ENCODE results near the gene HOXB5. TPM values are rescaled to one million over a fixed set of nuclear protein-coding genes. Genes with fewer than 3 reads are reported as not detected.

Gene HOXB5
- total RNA-seq, 2 donors from 2014 or later, result not detected

DNA sequence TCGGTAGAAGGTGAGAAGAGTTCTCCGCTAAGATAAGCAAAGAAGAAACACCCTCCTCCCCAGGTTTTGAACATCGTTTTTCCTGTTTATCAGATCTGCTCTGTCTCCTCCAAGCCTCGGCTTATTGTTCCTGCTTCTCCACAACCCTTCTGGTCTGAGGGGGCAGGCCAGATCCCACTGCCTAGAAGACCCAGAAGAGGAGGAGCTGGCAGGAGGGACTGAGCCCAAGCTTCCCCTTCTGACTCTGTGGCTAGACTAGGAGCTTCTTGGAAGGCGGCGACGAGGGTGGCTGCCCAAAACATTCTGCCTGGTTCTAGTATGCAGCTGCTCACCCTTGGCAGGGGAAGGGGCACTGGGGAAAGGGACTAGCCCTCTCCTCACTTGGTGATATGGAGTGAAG lies 5.2 kb upstream of the HOXB5 start:
- H3K36me3 Mint-ChIP-seq (ENCODE audit: low read depth), result peaks cover 9% of the 10 kb centered on the region
- H3K27ac Mint-ChIP-seq, result no peak overlapping the region
- peak overlapping the region; percentile 89 for H3K4me3 Mint-ChIP-seq
- no peaks in the 10 kb centered on the region for H3K9me3 ChIP-seq (ENCODE audit: control insufficient read depth, low read length, poor library complexity, severe bottlenecking)
- peaks cover 37% of the 10 kb centered on the region for H3K4me1 Mint-ChIP-seq
- peaks cover 99% of the 10 kb centered on the region for H3K27me3 Mint-ChIP-seq
- DNase-seq, result no peak
- no peak for ATAC-seq

GRCh38 chr17:48597778-48598631 lies 4.4 kb upstream of the HOXB5 start:
- DNase-seq (no peak), ATAC-seq (peak; percentile 45)
- Mint-ChIP-seq H3K4me3 (peak overlapping the region; percentile 89), H3K36me3 (ENCODE audit: low read depth) (peaks cover 9% of the 10 kb centered on the region), H3K4me1 (peaks cover 40% of the 10 kb centered on the region), H3K27ac (no peak overlapping the region), H3K27me3 (peaks cover 95% of the 10 kb centered on the region)
- no peaks in the 10 kb centered on the region for H3K9me3 ChIP-seq (ENCODE audit: control insufficient read depth, low read length, poor library complexity, severe bottlenecking)

GRCh38 chr17:48597528-48597777 lies 3.9 kb upstream of the HOXB5 start:
- no peak for DNase-seq
- H3K9me3 ChIP-seq (ENCODE audit: control insufficient read depth, low read length, poor library complexity, severe bottlenecking), result no peaks in the 10 kb centered on the region
- peak overlapping the region; percentile 89 for H3K4me3 Mint-ChIP-seq
- peaks cover 95% of the 10 kb centered on the region for H3K27me3 Mint-ChIP-seq
- peaks cover 9% of the 10 kb centered on the region for H3K36me3 Mint-ChIP-seq (ENCODE audit: low read depth)
- ATAC-seq, result no peak
- H3K4me1 Mint-ChIP-seq, result peaks cover 42% of the 10 kb centered on the region
- no peak overlapping the region for H3K27ac Mint-ChIP-seq

GRCh38 chr17:48596735-48597527 lies 3.4 kb upstream of the HOXB5 start:
- Mint-ChIP-seq H3K36me3 (ENCODE audit: low read depth) (peaks cover 9% of the 10 kb centered on the region), H3K27me3 (peaks cover 93% of the 10 kb centered on the region), H3K27ac (peak overlapping the region; percentile 71), H3K4me3 (peak overlapping the region; percentile 89), H3K4me1 (peaks cover 42% of the 10 kb centered on the region)
- no peaks in the 10 kb centered on the region for H3K9me3 ChIP-seq (ENCODE audit: control insufficient read depth, low read length, poor library complexity, severe bottlenecking)
- no peak for ATAC-seq
- DNase-seq, result no peak

GRCh38 chr17:48596000-48596734 lies 2.6 kb upstream of the HOXB5 start:
- peak; percentile 42 for ATAC-seq
- Mint-ChIP-seq H3K4me1 (peaks cover 42% of the 10 kb centered on the region), H3K36me3 (ENCODE audit: low read depth) (peaks cover 9% of the 10 kb centered on the region), H3K27me3 (peaks cover 93% of the 10 kb centered on the region), H3K27ac (peak overlapping the region; percentile 71), H3K4me3 (peak overlapping the region; percentile 89)
- no peaks in the 10 kb centered on the region for H3K9me3 ChIP-seq (ENCODE audit: control insufficient read depth, low read length, poor library complexity, severe bottlenecking)
- no peak for DNase-seq

- peak overlapping the region; percentile 70 for H3K4me3 Mint-ChIP-seq
- H3K27me3 Mint-ChIP-seq, result peaks cover 93% of the 10 kb centered on the region
- no peak for ATAC-seq
- H3K9me3 ChIP-seq (ENCODE audit: control insufficient read depth, low read length, poor library complexity, severe bottlenecking), result no peaks in the 10 kb centered on the region
- peaks cover 42% of the 10 kb centered on the region for H3K4me1 Mint-ChIP-seq
- no peak for DNase-seq
- H3K36me3 Mint-ChIP-seq (ENCODE audit: low read depth), result peaks cover 8% of the 10 kb centered on the region
- no peak overlapping the region for H3K27ac Mint-ChIP-seq
These were observed 1.9 kb upstream of the HOXB5 start for GRCh38 chr17:48595278-48595999.

- no peak for ATAC-seq
- Mint-ChIP-seq H3K36me3 (ENCODE audit: low read depth) (peaks cover 6% of the 10 kb centered on the region), H3K4me1 (peaks cover 42% of the 10 kb centered on the region), H3K27ac (no peak overlapping the region), H3K27me3 (peaks cover 93% of the 10 kb centered on the region), H3K4me3 (no peak overlapping the region)
- H3K9me3 ChIP-seq (ENCODE audit: control insufficient read depth, low read length, poor library complexity, severe bottlenecking), result no peaks in the 10 kb centered on the region
- DNase-seq, result no peak
These were observed 1.1 kb upstream of the HOXB5 start for GRCh38 chr17:48594538-48595277.

DNA sequence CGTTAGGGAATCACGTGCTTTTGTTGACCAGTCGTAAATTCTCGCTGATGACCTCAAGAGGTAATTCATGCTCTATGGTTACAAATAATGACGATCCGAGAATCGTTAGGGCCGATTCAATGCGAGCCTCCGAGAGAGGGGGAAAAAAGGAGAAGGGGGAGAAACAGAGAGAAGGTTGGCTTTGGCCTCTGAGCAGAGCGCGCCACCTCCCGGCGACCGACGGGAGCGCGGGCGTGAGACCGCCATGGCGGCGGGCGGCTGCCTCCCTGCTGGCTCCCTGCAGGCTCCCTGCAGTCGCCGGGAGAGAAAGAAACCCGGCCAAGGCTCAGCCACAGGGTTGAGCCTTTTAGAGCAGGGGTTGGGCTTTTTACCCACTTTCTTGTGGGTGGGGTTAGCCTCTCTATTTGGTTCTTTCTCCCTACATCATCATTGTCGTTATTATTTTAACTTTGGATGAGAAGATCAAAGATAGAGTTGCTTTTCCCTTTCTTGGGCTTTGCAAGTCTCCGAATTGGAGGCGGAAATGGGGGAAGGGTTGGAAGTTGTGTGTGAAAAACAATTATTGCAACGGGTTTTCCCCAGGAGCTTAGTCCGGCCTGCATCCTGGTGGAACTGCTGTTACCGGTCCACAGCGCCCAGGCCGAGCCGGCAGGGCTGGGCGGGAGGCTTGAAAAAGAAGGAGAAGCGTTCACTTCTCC lies 410 bp upstream of the HOXB5 start:
- peak; percentile 77 for ATAC-seq
- peaks cover 93% of the 10 kb centered on the region for H3K27me3 Mint-ChIP-seq

DNA sequence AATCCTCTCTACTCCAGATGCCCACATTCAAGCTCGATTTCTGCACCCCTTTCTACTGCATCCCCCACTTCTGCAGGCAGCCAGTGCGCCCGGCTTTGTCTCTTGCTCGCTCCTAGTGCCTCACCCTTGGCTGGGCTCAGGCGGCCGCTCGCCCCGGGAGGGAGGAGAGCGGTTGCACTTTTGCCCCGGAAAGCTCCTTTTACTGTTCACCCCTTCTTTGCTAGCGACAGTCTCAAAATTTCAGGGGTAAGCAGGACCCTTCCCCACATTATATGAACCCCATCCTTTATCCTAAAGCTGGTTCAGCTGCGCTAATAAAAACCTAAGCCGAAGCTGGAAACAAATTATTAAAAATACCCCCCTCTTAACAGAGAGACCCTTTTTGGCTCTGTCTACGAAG lies 1.0 kb downstream of the HOXB5 start:
- no peak for DNase-seq
- Mint-ChIP-seq H3K36me3 (ENCODE audit: low read depth) (peaks cover 5% of the 10 kb centered on the region), H3K4me1 (peaks cover 36% of the 10 kb centered on the region), H3K27ac (peak overlapping the region; percentile 49), H3K4me3 (peak overlapping the region; percentile 88), H3K27me3 (peaks cover 93% of the 10 kb centered on the region)
- H3K9me3 ChIP-seq (ENCODE audit: control insufficient read depth, low read length, poor library complexity, severe bottlenecking), result no peaks in the 10 kb centered on the region
- ATAC-seq, result peak; percentile 28

More for the DNA sequence above, 410 bp upstream of the HOXB5 start:
- peak overlapping the region; percentile 88 for H3K4me3 Mint-ChIP-seq
- H3K36me3 Mint-ChIP-seq (ENCODE audit: low read depth), result peaks cover 6% of the 10 kb centered on the region
- peak; percentile 74 to 85 (median 78) for DNase-seq
- no peak overlapping the region for H3K27ac Mint-ChIP-seq
- H3K9me3 ChIP-seq (ENCODE audit: control insufficient read depth, low read length, poor library complexity, severe bottlenecking), result no peaks in the 10 kb centered on the region
- H3K4me1 Mint-ChIP-seq, result peaks cover 42% of the 10 kb centered on the region

GRCh38 chr17:48592057-48592514 lies 1.5 kb downstream of the HOXB5 start:
- peaks cover 4% of the 10 kb centered on the region for H3K36me3 Mint-ChIP-seq (ENCODE audit: low read depth)

GRCh38 chr17:48591255-48592056 lies 2.1 kb downstream of the HOXB5 start:
- DNase-seq, result no peak
- no peak for ATAC-seq
- H3K4me3 Mint-ChIP-seq, result peak overlapping the region; percentile 12
- H3K4me1 Mint-ChIP-seq, result peaks cover 27% of the 10 kb centered on the region
- H3K9me3 ChIP-seq (ENCODE audit: control insufficient read depth, low read length, poor library complexity, severe bottlenecking), result no peaks in the 10 kb centered on the region
- no peak overlapping the region for H3K27ac Mint-ChIP-seq
- peaks cover 3% of the 10 kb centered on the region for H3K36me3 Mint-ChIP-seq (ENCODE audit: low read depth)
- peaks cover 93% of the 10 kb centered on the region for H3K27me3 Mint-ChIP-seq

More at GRCh38 chr17:48592057-48592514, 1.5 kb downstream of the HOXB5 start:
- ATAC-seq, result no peak
- peaks cover 93% of the 10 kb centered on the region for H3K27me3 Mint-ChIP-seq
- no peak for DNase-seq
- no peak overlapping the region for H3K27ac Mint-ChIP-seq
- peaks cover 33% of the 10 kb centered on the region for H3K4me1 Mint-ChIP-seq
- no peaks in the 10 kb centered on the region for H3K9me3 ChIP-seq (ENCODE audit: control insufficient read depth, low read length, poor library complexity, severe bottlenecking)
- H3K4me3 Mint-ChIP-seq, result peak overlapping the region; percentile 12
